Adrenal gland (tissue), 5 donors: Measurements from ENCODE around the gene MLLT3.

Experiments
- POLR2A ChIP-seq, 2 donors: fragments of 450-650 bp; IDR thresholded peaks; one replicate each; pipeline ENCODE4 v1.6.1; 2017; ENCODE audit warnings: antibody characterized with exemption in 2 of 2, mild to moderate bottlenecking in 2 of 2, moderate library complexity in 1 of 2
- TF ChIP-seq, protein P1 (sequence below), 6 experiments: fragments of 450-650 bp in 4 of 6; fragments of 200-600 bp in 2 of 6; sonication (generic) in 1 of 6; IDR thresholded peaks; 1 replicate in 5 of 6; 2 replicates in 1 of 6; pipeline versions ENCODE4 v1.5.1 to v1.8.0; 2016 to 2021; ENCODE audit warnings: antibody characterized with exemption in 6 of 6, mild to moderate bottlenecking in 2 of 6, moderate library complexity in 1 of 6
- donor health status: DM: no; HTN: no; CAD: no.

DNA sequence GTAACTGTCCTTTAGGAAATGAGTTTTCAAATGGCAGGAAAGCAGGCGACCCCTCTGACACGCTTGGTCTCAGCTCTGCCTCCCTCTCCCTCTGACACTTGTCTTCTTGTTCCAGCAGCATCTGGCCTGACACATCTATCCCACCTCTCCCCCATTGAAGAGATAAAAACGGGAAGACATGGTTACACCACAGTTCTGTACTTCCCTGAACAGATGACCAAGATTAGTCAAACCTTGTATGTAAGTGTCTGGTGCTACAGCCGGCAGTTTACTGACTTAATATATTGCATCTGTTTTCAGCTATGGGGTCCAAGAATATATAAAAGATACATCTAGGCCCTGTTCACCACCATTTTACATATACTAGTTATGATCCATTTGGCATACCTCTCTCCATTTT, 29.6 kb upstream of the MLLT3 start:
- TF ChIP-seq POLR2A (IDR thresholded peaks at IDR 0.05): no peak
- TF ChIP-seq, protein P1, sequence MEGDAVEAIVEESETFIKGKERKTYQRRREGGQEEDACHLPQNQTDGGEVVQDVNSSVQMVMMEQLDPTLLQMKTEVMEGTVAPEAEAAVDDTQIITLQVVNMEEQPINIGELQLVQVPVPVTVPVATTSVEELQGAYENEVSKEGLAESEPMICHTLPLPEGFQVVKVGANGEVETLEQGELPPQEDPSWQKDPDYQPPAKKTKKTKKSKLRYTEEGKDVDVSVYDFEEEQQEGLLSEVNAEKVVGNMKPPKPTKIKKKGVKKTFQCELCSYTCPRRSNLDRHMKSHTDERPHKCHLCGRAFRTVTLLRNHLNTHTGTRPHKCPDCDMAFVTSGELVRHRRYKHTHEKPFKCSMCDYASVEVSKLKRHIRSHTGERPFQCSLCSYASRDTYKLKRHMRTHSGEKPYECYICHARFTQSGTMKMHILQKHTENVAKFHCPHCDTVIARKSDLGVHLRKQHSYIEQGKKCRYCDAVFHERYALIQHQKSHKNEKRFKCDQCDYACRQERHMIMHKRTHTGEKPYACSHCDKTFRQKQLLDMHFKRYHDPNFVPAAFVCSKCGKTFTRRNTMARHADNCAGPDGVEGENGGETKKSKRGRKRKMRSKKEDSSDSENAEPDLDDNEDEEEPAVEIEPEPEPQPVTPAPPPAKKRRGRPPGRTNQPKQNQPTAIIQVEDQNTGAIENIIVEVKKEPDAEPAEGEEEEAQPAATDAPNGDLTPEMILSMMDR (IDR thresholded peaks at IDR 0.05): no peak
